Measurements from ENCODE around the gene SCN1B. TPM values are rescaled to one million over a fixed set of nuclear protein-coding genes. Genes with fewer than 3 reads are reported as not detected.

Gene SCN1B
- total and polyA plus RNA-seq, 2 of the 13 experiments (the other 11 are each of a cell fraction or from before 2014, with no cell fraction given): 2.7 to 20.1 TPM

GRCh38 chr19:35032356-35032865 lies 2.1 kb downstream of the SCN1B start:
- no peaks in the 10 kb centered on the region for H3K9me3 ChIP-seq (ENCODE audit: low read length)
- no peak overlapping the region for H2AFZ ChIP-seq (ENCODE audit: low read length)
- TF ChIP-seq GZF1 (CRISPR knock-in tag; IDR thresholded peaks at IDR 0.05): no peak
- no peak for TF ChIP-seq CHCHD3 (CRISPR knock-in tag; IDR thresholded peaks at IDR 0.05)
- no peak for TF ChIP-seq MED13 (CRISPR knock-in tag; IDR thresholded peaks at IDR 0.05)
- no peak for TF ChIP-seq ZNF335 (CRISPR knock-in tag; IDR thresholded peaks at IDR 0.05)
- no peak for TF ChIP-seq CBFB (CRISPR knock-in tag; IDR thresholded peaks at IDR 0.05)
- TF ChIP-seq ZNF225 (CRISPR knock-in tag; IDR thresholded peaks at IDR 0.05): no peak
- TF ChIP-seq CENPX (CRISPR knock-in tag; IDR thresholded peaks at IDR 0.05): no peak
- no peak for TF ChIP-seq THAP8 (CRISPR knock-in tag; IDR thresholded peaks at IDR 0.05; ENCODE audit: borderline replicate concordance)
- no peak for TF ChIP-seq ZGPAT (CRISPR knock-in tag; IDR thresholded peaks at IDR 0.05)
- TF ChIP-seq REPIN1 (CRISPR knock-in tag; IDR thresholded peaks at IDR 0.05; ENCODE audit: borderline replicate concordance, low read depth): no peak
- no peak for TF ChIP-seq TOPORS (CRISPR knock-in tag; IDR thresholded peaks at IDR 0.05)
- TF ChIP-seq SRSF9 (IDR thresholded peaks at IDR 0.05; ENCODE audit: borderline replicate concordance, insufficient read depth, low read depth, low read length, poor library complexity, severe bottlenecking): no peak
- TF ChIP-seq SATB2 (CRISPR knock-in tag; IDR thresholded peaks at IDR 0.05): no peak
- TF ChIP-seq ZNF280B (CRISPR knock-in tag; IDR thresholded peaks at IDR 0.05; ENCODE audit: borderline replicate concordance): no peak
- TF ChIP-seq SYNCRIP (IDR thresholded peaks at IDR 0.05; ENCODE audit: insufficient read depth, low read depth, low read length): no peak
- no peak for TF ChIP-seq ZNF331 (CRISPR knock-in tag; IDR thresholded peaks at IDR 0.05)
- no peak for TF ChIP-seq ZNF432 (CRISPR knock-in tag; IDR thresholded peaks at IDR 0.05; ENCODE audit: borderline replicate concordance)
- TF ChIP-seq ZNF782 (CRISPR knock-in tag; IDR thresholded peaks at IDR 0.05; ENCODE audit: borderline replicate concordance): no peak
- H3K4me2 ChIP-seq (ENCODE audit: low read depth, low read length): no peak overlapping the region
- ATAC-seq (no peak), FAIRE-seq (no peak), DNase-seq (ENCODE audit: low spot score) (no peak)
- peaks cover 3 to 17% of the 10 kb centered on the region in 2 experiments; a peak in 2 of 5 replicates for H3K36me3 ChIP-seq (replicated peaks in 1 of 2; ENCODE audit: control insufficient read depth in 1 of 2, insufficient read depth in 2 of 2, low read length in 2 of 2)
- peaks cover 38% of the 10 kb centered on the region for H3K4me1 ChIP-seq (ENCODE audit: insufficient read depth, low read length)
- WGBS (ENCODE audit: low lambda C conversion rate): 93% methylated on average over 17 of the region's 17 CpGs
- in situ Hi-C loops (cut with HindIII; ENCODE audit: extremely low pct_ligation_motif_present, low pct_unique_long_range_greater_than_20kb): no loop called here
- ChIA-PET CTCF (ENCODE audit: low intra/inter-chr PET ratio, low total read pairs) (no interaction called here), POLR2A (interaction anchor here (1.7 kb wide), 1 partner anchor 10 kb away, joined by 8 read pairs; the partner anchor contains the start of gene HPN)
- no peak overlapping the region for H3K27ac ChIP-seq (ENCODE audit: extremely low read length, insufficient read depth, low read length)
- H3K4me3 ChIP-seq (replicated peaks in 1 of 3; ENCODE audit: insufficient read depth in 1 of 3, low read depth in 2 of 3, low read length in 3 of 3): no peak overlapping the region
- intact Hi-C loops (cut with micrococcal nuclease; ENCODE audit: unreplicated experiment): no loop called here
- no peaks in the 10 kb centered on the region for H4K20me1 ChIP-seq (ENCODE audit: insufficient read depth, low read length)
- H3K9ac ChIP-seq (ENCODE audit: insufficient read depth, low read depth, low read length): no peak overlapping the region
- peaks cover 0 to 4% of the 10 kb centered on the region in 2 experiments; a peak in 1 of 5 replicates for H3K27me3 ChIP-seq (ENCODE audit: control insufficient read depth in 1 of 2, insufficient read depth in 2 of 2, low read length in 2 of 2)
- BruUV-seq (replicated peaks): no TSS peak
- no peaks in the 10 kb centered on the region for H3K79me2 ChIP-seq (ENCODE audit: insufficient read depth, low read length)
